ENCODE data around the gene CILP. TPM values are rescaled to one million over a fixed set of nuclear protein-coding genes. Genes with fewer than 3 reads are reported as not detected.

CILP gene
- total and polyA plus RNA-seq, 8 donors, result 0.76 to 28.7 (median 4.5) TPM

- Histone ChIP-seq H3K27ac (peak overlapping the region; percentile 72 to 85 (median 81)), H3K4me3 (no peak overlapping the region), H3K36me3 (peaks cover 7 to 52% (median 45%) of the 10 kb centered on the region in 4 donors), H3K27me3 (no peaks in the 10 kb centered on the region), H3K4me1 (peaks cover 11 to 75% (median 32%) of the 10 kb centered on the region in 4 donors), H3K9me3 (no peaks in the 10 kb centered on the region)
- 41 to 62% (median 58%) methylated on average over 5 of the region's 5 CpGs for WGBS, 5 donors
- DNase-seq, result peak in 1 of 2 donors; percentile 77
- intact Hi-C loops (cut with DNase I; ENCODE audit: low total_unique reads), result no loop called here
- no peak for TF ChIP-seq EP300 (IDR thresholded peaks at IDR 0.05)
- no peak for TF ChIP-seq POLR2A (IDR thresholded peaks at IDR 0.05)
- TF ChIP-seq POLR2AphosphoS5 (IDR thresholded peaks at IDR 0.05), result peak; percentile 40 to 86 (median 80)
Observed at GRCh38 chr15:65258375-65259262, 47.3 kb upstream of the CILP start.

- TF ChIP-seq CTCF (IDR thresholded peaks at IDR 0.05) (no peak), EP300 (IDR thresholded peaks at IDR 0.05) (no peak), POLR2AphosphoS5 (IDR thresholded peaks at IDR 0.05) (no peak), POLR2A (IDR thresholded peaks at IDR 0.05) (no peak)
- H3K4me1 ChIP-seq, result peaks cover 8 to 62% (median 30%) of the 10 kb centered on the region in 4 donors
Observed at GRCh38 chr15:65255486-65256140, 44.3 kb upstream of the CILP start.

GRCh38 chr15:65254758-65255157, 43.5 kb upstream of the CILP start:
- TF ChIP-seq POLR2A (IDR thresholded peaks at IDR 0.05) (no peak), POLR2AphosphoS5 (IDR thresholded peaks at IDR 0.05) (no peak), CTCF (IDR thresholded peaks at IDR 0.05) (no peak), EP300 (IDR thresholded peaks at IDR 0.05) (no peak)
- Histone ChIP-seq H3K9me3 (no peaks in the 10 kb centered on the region), H3K4me3 (no peak overlapping the region), H3K36me3 (peaks cover 0 to 23% (median 14%) of the 10 kb centered on the region in 4 donors), H3K27ac (peak overlapping the region in 1 of 5 donors; percentile 7), H3K4me1 (peaks cover 8 to 55% (median 28%) of the 10 kb centered on the region in 4 donors), H3K27me3 (no peaks in the 10 kb centered on the region)
- intact Hi-C loops (cut with DNase I; ENCODE audit: low total_unique reads), result no loop called here
- DNase-seq, result no peak
- 62 to 85% (median 76%) methylated on average over 1 of the region's 1 CpG for WGBS, 5 donors

More at GRCh38 chr15:65255486-65256140, 44.3 kb upstream of the CILP start:
- no peak overlapping the region for H3K4me3 ChIP-seq
- intact Hi-C loops (cut with DNase I; ENCODE audit: low total_unique reads), result no loop called here
- H3K27me3 ChIP-seq, result no peaks in the 10 kb centered on the region
- no peak for DNase-seq
- H3K9me3 ChIP-seq, result no peaks in the 10 kb centered on the region
- peak overlapping the region in 1 of 5 donors; percentile 17 for H3K27ac ChIP-seq
- H3K36me3 ChIP-seq, result peaks cover 3 to 28% (median 22%) of the 10 kb centered on the region in 4 donors
- 86 to 96% (median 90%) methylated on average over 7 of the region's 7 CpGs for WGBS, 5 donors

- Histone ChIP-seq H3K27ac (peak overlapping the region in 1 of 5 donors; percentile 7), H3K4me1 (peaks cover 8 to 55% (median 32%) of the 10 kb centered on the region in 4 donors)
- intact Hi-C loops (cut with DNase I; ENCODE audit: low total_unique reads), result no loop called here
Observed at GRCh38 chr15:65254356-65254755, 43.1 kb upstream of the CILP start.

More at GRCh38 chr15:65254356-65254755, 43.1 kb upstream of the CILP start:
- TF ChIP-seq POLR2AphosphoS5 (IDR thresholded peaks at IDR 0.05) (no peak), CTCF (IDR thresholded peaks at IDR 0.05) (no peak), EP300 (IDR thresholded peaks at IDR 0.05) (no peak), POLR2A (IDR thresholded peaks at IDR 0.05) (no peak)
- Histone ChIP-seq H3K4me3 (no peak overlapping the region), H3K27me3 (no peaks in the 10 kb centered on the region), H3K36me3 (peaks cover 0 to 19% (median 10%) of the 10 kb centered on the region in 4 donors), H3K9me3 (no peaks in the 10 kb centered on the region)
- peak in 1 of 2 donors; percentile 75 for DNase-seq
- WGBS, 5 donors, result 42 to 55% (median 52%) methylated on average over 4 of the region's 4 CpGs

Data from stomach (tissue), 9 donors.